ENCODE results near the gene MEMO1.

The MEMO1 gene

DNA sequence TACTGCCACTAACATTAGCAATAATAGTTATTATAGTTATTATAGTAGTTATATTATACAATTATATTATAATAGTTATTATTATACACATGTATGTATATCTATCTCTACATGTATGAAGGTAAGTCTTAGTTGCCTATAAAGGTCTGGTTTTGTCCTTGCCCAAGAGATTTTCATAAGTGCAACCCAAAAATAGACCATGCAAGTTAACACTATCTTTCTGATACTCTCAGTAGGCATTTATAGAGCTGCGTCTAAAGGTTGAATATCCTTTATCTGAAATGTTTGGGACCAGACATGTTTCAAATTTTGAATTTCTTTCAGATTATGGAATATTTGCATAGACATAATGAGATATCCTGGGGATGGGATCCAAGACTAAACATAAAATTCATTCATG, 175.4 kb downstream of the MEMO1 start:
- TF ChIP-seq TAF1 (IDR thresholded peaks at IDR 0.05; ENCODE audit: low read depth, low read length) (no peak), POU2F2 (IDR thresholded peaks at IDR 0.05; ENCODE audit: low read depth, low read length) (no peak), POLR2AphosphoS5 (IDR thresholded peaks at IDR 0.05; ENCODE audit: low read depth, low read length) (no peak), SPI1 (IDR thresholded peaks at IDR 0.05; ENCODE audit: low read depth, low read length) (no peak), POLR2A (IDR thresholded peaks at IDR 0.05; ENCODE audit: low read depth, low read length) (no peak), PAX5 (IDR thresholded peaks at IDR 0.05; ENCODE audit: insufficient read depth, low read length, severe bottlenecking) (no peak)
- DNase-seq (ENCODE audit: insufficient read length, low spot score) (no peak), FAIRE-seq (no peak)

DNA sequence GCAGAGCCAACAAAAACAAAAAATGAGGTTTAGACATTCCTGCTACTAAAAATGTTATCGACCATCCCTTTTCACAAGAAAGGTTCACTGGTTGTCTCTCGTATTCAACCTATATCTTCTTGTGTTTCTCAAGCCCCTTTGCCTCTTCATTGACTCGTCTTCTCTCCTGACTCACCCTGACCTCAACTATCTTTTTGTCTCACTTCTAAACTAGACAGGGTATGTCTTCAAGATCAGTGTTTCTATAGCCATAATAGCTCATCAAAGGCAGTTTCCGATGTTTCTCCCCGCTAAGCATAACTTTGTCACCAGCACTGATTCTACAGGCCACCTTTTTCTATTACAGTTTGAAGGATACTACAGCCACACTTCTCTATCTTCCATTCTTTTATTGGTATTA, 178.4 kb downstream of the MEMO1 start:
- TF ChIP-seq POLR2AphosphoS5 (IDR thresholded peaks at IDR 0.05; ENCODE audit: low read depth, low read length) (no peak), POLR2A (IDR thresholded peaks at IDR 0.05; ENCODE audit: low read depth, low read length) (no peak), TAF1 (IDR thresholded peaks at IDR 0.05; ENCODE audit: low read depth, low read length) (no peak), PAX5 (IDR thresholded peaks at IDR 0.05; ENCODE audit: insufficient read depth, low read length, severe bottlenecking) (no peak), SPI1 (IDR thresholded peaks at IDR 0.05; ENCODE audit: low read depth, low read length) (no peak), POU2F2 (IDR thresholded peaks at IDR 0.05; ENCODE audit: low read depth, low read length) (no peak)
- FAIRE-seq (no peak), DNase-seq (ENCODE audit: insufficient read length, low spot score) (no peak)

DNA sequence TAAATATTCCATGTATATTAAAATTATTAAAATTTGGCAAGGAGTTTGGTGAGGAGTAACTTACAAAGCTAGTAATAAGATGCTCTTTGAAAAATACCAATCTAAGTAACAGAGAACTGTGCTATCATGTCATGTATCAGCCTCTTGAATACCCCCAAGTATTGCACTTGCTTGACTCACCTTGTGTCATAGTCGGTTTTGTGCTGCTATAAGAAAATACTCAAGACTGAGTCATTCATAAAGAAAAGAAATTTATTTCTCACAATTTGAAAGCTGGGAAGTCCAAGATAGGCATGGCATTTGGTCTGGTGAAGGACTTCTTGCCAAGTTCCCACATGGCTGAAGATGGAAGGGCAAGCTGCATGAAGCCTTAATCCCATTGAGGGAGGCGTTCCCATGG, 179.2 kb downstream of the MEMO1 start:
- DNase-seq (ENCODE audit: insufficient read length, low spot score) (no peak), FAIRE-seq (no peak)
- no peak for TF ChIP-seq PAX5 (IDR thresholded peaks at IDR 0.05; ENCODE audit: insufficient read depth, low read length, severe bottlenecking)
- TF ChIP-seq SPI1 (IDR thresholded peaks at IDR 0.05; ENCODE audit: low read depth, low read length) = no peak
- no peak for TF ChIP-seq TAF1 (IDR thresholded peaks at IDR 0.05; ENCODE audit: low read depth, low read length)
- TF ChIP-seq POLR2A (IDR thresholded peaks at IDR 0.05; ENCODE audit: low read depth, low read length) = no peak
- no peak for TF ChIP-seq POU2F2 (IDR thresholded peaks at IDR 0.05; ENCODE audit: low read depth, low read length)

DNA sequence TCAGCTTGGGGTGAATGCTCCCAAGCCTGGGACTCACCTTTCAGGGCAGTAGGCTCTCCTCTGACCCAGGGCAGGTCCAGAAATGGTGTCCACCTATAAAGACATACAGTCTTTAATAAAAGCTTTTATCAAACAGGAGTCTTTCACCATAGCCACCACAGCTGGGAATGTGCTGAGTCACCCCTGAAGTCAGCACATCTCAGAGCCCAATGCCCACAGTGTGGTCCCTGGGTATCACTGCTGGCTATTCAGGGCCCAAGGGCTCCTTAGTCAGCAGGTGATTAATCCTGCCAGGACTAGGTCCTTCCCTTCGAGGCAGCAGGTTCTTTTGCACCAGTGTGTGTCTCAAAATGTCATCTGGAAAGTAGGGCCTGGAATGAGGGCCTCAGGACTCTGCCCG, 181.9 kb downstream of the MEMO1 start:
- FAIRE-seq = no peak
- TF ChIP-seq POLR2AphosphoS5 (IDR thresholded peaks at IDR 0.05; ENCODE audit: low read depth, low read length) (no peak), PAX5 (IDR thresholded peaks at IDR 0.05; ENCODE audit: insufficient read depth, low read length, severe bottlenecking) (no peak)
- no peak for DNase-seq (ENCODE audit: insufficient read length, low spot score)

DNA sequence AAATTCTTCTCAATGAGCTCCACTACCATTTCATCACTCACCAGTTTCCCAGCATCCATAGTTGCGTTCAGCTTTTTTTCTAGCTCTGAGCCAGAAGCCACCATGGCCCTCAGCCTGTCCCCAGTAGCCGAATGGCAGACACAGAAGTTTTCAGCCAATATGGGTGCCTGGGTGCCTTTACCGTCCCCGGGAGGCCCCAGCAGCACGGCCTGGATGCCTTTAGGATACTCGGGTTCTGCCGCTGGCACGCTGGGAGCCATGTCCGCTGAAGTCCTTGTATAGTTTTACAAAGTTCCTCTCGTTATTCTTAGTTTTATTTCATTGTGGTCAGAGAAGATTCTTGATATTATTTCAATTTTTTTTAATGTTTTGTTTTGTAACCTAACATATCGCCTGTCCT, 187.2 kb downstream of the MEMO1 start:
- no peak for TF ChIP-seq POLR2A (IDR thresholded peaks at IDR 0.05; ENCODE audit: low read depth, low read length)
- TF ChIP-seq PAX5 (IDR thresholded peaks at IDR 0.05; ENCODE audit: insufficient read depth, low read length, severe bottlenecking) = no peak
- TF ChIP-seq TAF1 (IDR thresholded peaks at IDR 0.05; ENCODE audit: low read depth, low read length) = no peak
- no peak for TF ChIP-seq POLR2AphosphoS5 (IDR thresholded peaks at IDR 0.05; ENCODE audit: low read depth, low read length)
- TF ChIP-seq SPI1 (IDR thresholded peaks at IDR 0.05; ENCODE audit: low read depth, low read length) = no peak
- TF ChIP-seq POU2F2 (IDR thresholded peaks at IDR 0.05; ENCODE audit: low read depth, low read length) = no peak
- DNase-seq (ENCODE audit: insufficient read length, low spot score) (no peak), FAIRE-seq (no peak)

DNA sequence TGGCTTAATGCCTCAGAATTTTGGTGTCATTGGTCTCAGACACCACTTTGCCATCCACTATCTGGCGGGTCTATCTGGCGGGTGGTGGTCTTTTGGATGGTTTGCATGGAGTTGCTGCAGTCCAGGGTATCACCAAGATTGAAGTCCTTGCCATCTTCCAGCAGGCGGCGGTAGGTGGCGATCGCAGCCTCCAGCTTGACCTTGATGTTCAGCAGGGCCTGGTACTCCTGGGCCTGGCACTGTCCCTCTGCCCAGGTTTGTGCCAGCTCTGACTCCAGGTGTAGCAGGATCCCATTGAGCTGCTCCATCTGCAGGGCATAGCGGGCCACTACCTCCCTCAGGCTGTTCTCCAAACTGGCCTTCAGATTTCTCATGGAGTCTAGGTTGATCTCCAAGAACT, 188.2 kb downstream of the MEMO1 start:
- TF ChIP-seq POLR2A (IDR thresholded peaks at IDR 0.05; ENCODE audit: low read depth, low read length) = no peak
- no peak for TF ChIP-seq POU2F2 (IDR thresholded peaks at IDR 0.05; ENCODE audit: low read depth, low read length)
- TF ChIP-seq PAX5 (IDR thresholded peaks at IDR 0.05; ENCODE audit: insufficient read depth, low read length, severe bottlenecking) = no peak
- no peak for TF ChIP-seq SPI1 (IDR thresholded peaks at IDR 0.05; ENCODE audit: low read depth, low read length)
- TF ChIP-seq POLR2AphosphoS5 (IDR thresholded peaks at IDR 0.05; ENCODE audit: low read depth, low read length) = no peak
- TF ChIP-seq TAF1 (IDR thresholded peaks at IDR 0.05; ENCODE audit: low read depth, low read length) = no peak
- no peak for DNase-seq (ENCODE audit: insufficient read length, low spot score)
- no peak for FAIRE-seq
